HepG2 (cell line): ENCODE results near the gene CDC14B. TPM values are rescaled to one million over a fixed set of nuclear protein-coding genes. Genes with fewer than 3 reads are reported as not detected.

Source experiments
- ATAC-seq: fragments of 200-7000 bp; cut with Tn5 transposase; 3 replicates; pipeline ENCODE4 v1.9.1; 2020; ENCODE audit warnings: mild to moderate bottlenecking, moderate library complexity
- BruUV-seq: library from RNA; stranded (reverse); fragments of 400-500 nt; replicated peaks from 2 replicates; lab custom pipeline; 2021; lab: Mats Ljungman, UMichigan
- CTCF ChIA-PET: fragments of 300-600 bp; formaldehyde crosslinking; extraction: SDS; loops from one replicate; lab custom pipeline; 2021; ENCODE audit warnings: low total read pairs, inconsistent platforms, low intra/inter-chr PET ratio; lab: Yijun Ruan, JAX
- POLR2A ChIA-PET: fragments of 350-600 bp; sonication (Branson Sonifier 250); formaldehyde crosslinking; loops from one replicate; lab custom pipeline; 2020; ENCODE audit warnings: antibody characterized with exemption, inconsistent platforms; lab: Yijun Ruan, JAX
- DNase-seq: peaks from one replicate; pipeline ENCODE4 v3.0.0-alpha.2; 2015; ENCODE audit warnings: low spot score
- FAIRE-seq: peaks from 3 replicates; lab custom pipeline; 2011; peaks lifted over from hg19 to GRCh38; lab: Jason Lieb, UNC
- H2AFZ ChIP-seq: one replicate; pipeline ENCODE4 v1.6.1; 2011; ENCODE audit warnings: low read length, inconsistent platforms
- H3K27ac ChIP-seq: fragments of 300-600 bp; 3 replicates; pipeline ENCODE4 v1.8.0; 2011; ENCODE audit warnings: mixed run types, mild to moderate bottlenecking, mixed read lengths, low read length, inconsistent platforms; ENCODE audit not compliant: insufficient read depth; ENCODE audit errors: extremely low read length
- H3K27me3 ChIP-seq, 2 experiments: fragments of 200-600 bp in 1 of 2; 2 replicates in 1 of 2; 3 replicates in 1 of 2; pipeline versions ENCODE4 v1.6.0 to v1.8.0; 2011; ENCODE audit warnings: low read length in 2 of 2, mild to moderate bottlenecking in 2 of 2, moderate library complexity in 2 of 2, inconsistent platforms in 1 of 2; ENCODE audit not compliant: insufficient read depth in 2 of 2, control insufficient read depth in 1 of 2
- H3K36me3 ChIP-seq, 2 experiments: fragments of 200-600 bp in 1 of 2; replicated peaks in 1 of 2; 2 replicates in 1 of 2; 3 replicates in 1 of 2; pipeline versions ENCODE4 v1.5.1 to v1.8.0; 2011; ENCODE audit warnings: low read length in 2 of 2, inconsistent platforms in 1 of 2; ENCODE audit not compliant: insufficient read depth in 2 of 2, control insufficient read depth in 1 of 2
- H3K4me1 ChIP-seq: 2 replicates; pipeline ENCODE4 v1.5.1; 2012; ENCODE audit warnings: low read length, inconsistent platforms; ENCODE audit not compliant: insufficient read depth
- H3K4me2 ChIP-seq: 2 replicates; pipeline ENCODE4 v1.6.0; 2011; ENCODE audit warnings: low read depth, low read length, inconsistent platforms
- H3K4me3 ChIP-seq, 3 experiments: fragments of 200-600 bp in 1 of 3; sonication (generic), shearing (Covaris generic) in 1 of 3; replicated peaks in 1 of 3; 2 replicates each; pipeline ENCODE4 v1.5.1; 2011 to 2016; ENCODE audit warnings: low read length in 3 of 3, inconsistent platforms in 2 of 3, low read depth in 2 of 3, mild to moderate bottlenecking in 2 of 3, control low read depth in 1 of 3, mixed read lengths in 1 of 3; ENCODE audit not compliant: insufficient read depth in 1 of 3
- H3K79me2 ChIP-seq: one replicate; pipeline ENCODE4 v1.6.1; 2011; ENCODE audit warnings: low read length, inconsistent platforms; ENCODE audit not compliant: insufficient read depth
- H3K9ac ChIP-seq: 2 replicates; pipeline ENCODE4 v1.6.0; 2011; ENCODE audit warnings: mild to moderate bottlenecking, low read depth, low read length, inconsistent platforms; ENCODE audit not compliant: insufficient read depth
- H3K9me3 ChIP-seq: 2 replicates; pipeline ENCODE4 v1.5.1; 2012; ENCODE audit warnings: mild to moderate bottlenecking, low read length
- H4K20me1 ChIP-seq: 2 replicates; pipeline ENCODE4 v1.6.0; 2011; ENCODE audit warnings: inconsistent platforms, mild to moderate bottlenecking, low read length, moderate library complexity; ENCODE audit not compliant: insufficient read depth
- ATF7 ChIP-seq, 2 experiments: fragments of 450-650 bp in 1 of 2; sonication (generic) in 1 of 2; formaldehyde crosslinking in 1 of 2; IDR thresholded peaks; 2 replicates each; pipeline versions ENCODE4 v1.4.0 to v1.6.1; 2016 to 2020; ENCODE audit warnings: antibody characterized with exemption in 1 of 2, mild to moderate bottlenecking in 1 of 2, missing genetic modification reagents in 1 of 2
- NFYB ChIP-seq: sonication (generic); formaldehyde crosslinking; IDR thresholded peaks from 2 replicates; pipeline ENCODE4 v1.4.0; 2020; ENCODE audit warnings: missing genetic modification reagents
- ZBTB33 ChIP-seq: sonication (generic); formaldehyde crosslinking; IDR thresholded peaks from 2 replicates; pipeline ENCODE4 v1.4.0; 2020; ENCODE audit warnings: missing genetic modification reagents
- ZNF800 ChIP-seq: sonication (generic); formaldehyde crosslinking; IDR thresholded peaks from 2 replicates; pipeline ENCODE4 v1.4.0; 2020; ENCODE audit warnings: missing genetic modification reagents
- WGBS: methylation state at CpG from one replicate; pipeline ENCODE4 v1.1.6; 2017; ENCODE audit warnings: low lambda C conversion rate; 5-methylcytosine and 5-hydroxymethylcytosine counted together
- in situ Hi-C: cut with HindIII; loops from 2 replicates; pipeline ENCODE4 v1.10.0; 2017; ENCODE audit warnings: low pct_unique_long_range_greater_than_20kb; ENCODE audit not compliant: extremely low pct_ligation_motif_present
- intact Hi-C: fragments of 100-400 bp; cut with micrococcal nuclease; formaldehyde crosslinking; loops from one replicate; pipeline ENCODE4 v1.10.0; 2022; ENCODE audit not compliant: unreplicated experiment
- polyA plus RNA-seq, 8 experiments: library from polyadenylated mRNA; depleted of rRNA in 3 of 8; stranded (reverse) in 7 of 8; unstranded in 1 of 8; fragments of >200 nt; fragmentation: Illumina TruSeq in 4 of 8; extraction: Trizol in 4 of 8; gene quantifications; 2 replicates each; pipeline versions ENCODE4 v1.2.1 to v1.2.3, GENCODE V29; 2011 to 2016; ENCODE audit warnings: low read depth in 4 of 8, missing spikeins in 1 of 8, mixed read lengths in 1 of 8; ENCODE audit not compliant: insufficient read depth in 1 of 8
- total RNA-seq, 5 experiments: library from RNA; depleted of rRNA; stranded (reverse); fragments of >200 nt; fragmentation: Illumina TruSeq; extraction: Trizol; gene quantifications; 2 replicates each; pipeline ENCODE4 v1.2.3, GENCODE V29; 2016; ENCODE audit warnings: low read depth in 1 of 5

Gene CDC14B
- total and polyA plus RNA-seq, 2 of the 13 experiments (the other 11 are each of a cell fraction or from before 2014, with no cell fraction given), result 25.8 to 33.3 TPM

GRCh38 chr9:96493757-96494156, 125.9 kb downstream of the CDC14B start:
- peaks cover 58% of the 10 kb centered on the region for H3K4me1 ChIP-seq
- WGBS, result 90% methylated on average over 13 of the region's 13 CpGs

More at GRCh38 chr9:96493757-96494156, 125.9 kb downstream of the CDC14B start:
- peak overlapping the region; percentile 98 for H3K27ac ChIP-seq
- H3K4me2 ChIP-seq, result no peak overlapping the region
- FAIRE-seq, result no peak
- no peaks in the 10 kb centered on the region for H3K9me3 ChIP-seq
- H3K9ac ChIP-seq, result no peak overlapping the region
- no peak overlapping the region for H3K4me3 ChIP-seq
- DNase-seq, result no peak
- no peaks in the 10 kb centered on the region for H3K79me2 ChIP-seq
- no peaks in the 10 kb centered on the region for H3K27me3 ChIP-seq
- in situ Hi-C loops (no loop called here), intact Hi-C loops (loop anchor here (5.0 kb wide), 2 partner anchors 156 to 159 kb away; no protein-coding TSS in a partner anchor)
- no peak overlapping the region for H2AFZ ChIP-seq
- BruUV-seq, result no TSS peak
- H3K36me3 ChIP-seq, result peaks cover 5 to 10% of the 10 kb centered on the region in 2 experiments
- ChIA-PET POLR2A (no interaction called here), CTCF (no interaction called here)
- no peak for ATAC-seq
- no peaks in the 10 kb centered on the region for H4K20me1 ChIP-seq
- no peak for TF ChIP-seq ZNF800 (CRISPR knock-in tag)
- TF ChIP-seq ATF7 (IDR thresholded peaks at IDR 0.05), result no peak
- no peak for TF ChIP-seq ATF7 (CRISPR knock-in tag; IDR thresholded peaks at IDR 0.05)
- peak; percentile 39; the same call in 1 of the 2 replicates for TF ChIP-seq ZBTB33 (CRISPR knock-in tag)
- no peak for TF ChIP-seq NFYB
